Glutamatergic neuron (in vitro differentiated cells): Measurements from ENCODE around the gene ROR1. TPM values are rescaled to one million over a fixed set of nuclear protein-coding genes. Genes with fewer than 3 reads are reported as not detected.
A peak's percentile ranks its signal among the peaks of the same experiment; 100 is the strongest.

ENCODE experiments used
- DNase-seq: peaks from one replicate; pipeline ENCODE4 v3.0.0; 2022
- H3K27ac Mint-ChIP-seq: one replicate; pipeline ENCODE4 v1.8.0; 2020; ENCODE audit warnings: mild to moderate bottlenecking, mixed read lengths, inconsistent platforms; ENCODE audit not compliant: unreplicated experiment
- H3K27me3 Mint-ChIP-seq: one replicate; pipeline ENCODE4 v1.8.0; 2020; ENCODE audit warnings: mild to moderate bottlenecking, moderate library complexity, mixed read lengths, inconsistent platforms; ENCODE audit not compliant: unreplicated experiment
- H3K36me3 Mint-ChIP-seq: one replicate; pipeline ENCODE4 v1.8.0; 2020; ENCODE audit warnings: mild to moderate bottlenecking, mixed read lengths, inconsistent platforms; ENCODE audit not compliant: unreplicated experiment
- H3K4me1 Mint-ChIP-seq: one replicate; pipeline ENCODE4 v1.8.0; 2020; ENCODE audit warnings: mild to moderate bottlenecking, low read depth, mixed read lengths, inconsistent platforms; ENCODE audit not compliant: unreplicated experiment
- H3K4me3 Mint-ChIP-seq: one replicate; pipeline ENCODE4 v1.8.0; 2020; ENCODE audit warnings: mild to moderate bottlenecking, mixed read lengths, inconsistent platforms; ENCODE audit not compliant: unreplicated experiment
- H3K9me3 Mint-ChIP-seq: one replicate; pipeline ENCODE4 v1.8.0; 2020; ENCODE audit warnings: mild to moderate bottlenecking, moderate library complexity, mixed read lengths, inconsistent platforms; ENCODE audit not compliant: unreplicated experiment
- total RNA-seq: library from RNA; stranded (reverse); fragmentation: NEBNext Ultra II Directional; extraction: Animal tissue kit (Norgen Biotek cat#: 25700); gene quantifications from one replicate; pipeline ENCODE4 v1.2.1, GENCODE V29; 2021; ENCODE audit not compliant: unreplicated experiment
- TF ChIP-seq, protein P1 (sequence below): fragments of 200-600 bp; sonication (generic); IDR thresholded peaks from one replicate; pipeline ENCODE4 v1.5.0; 2021; ENCODE audit not compliant: partially characterized antibody, unreplicated experiment

The ROR1 gene
- total RNA-seq, 1 donor from 2014 or later, result 11.3 TPM

DNA sequence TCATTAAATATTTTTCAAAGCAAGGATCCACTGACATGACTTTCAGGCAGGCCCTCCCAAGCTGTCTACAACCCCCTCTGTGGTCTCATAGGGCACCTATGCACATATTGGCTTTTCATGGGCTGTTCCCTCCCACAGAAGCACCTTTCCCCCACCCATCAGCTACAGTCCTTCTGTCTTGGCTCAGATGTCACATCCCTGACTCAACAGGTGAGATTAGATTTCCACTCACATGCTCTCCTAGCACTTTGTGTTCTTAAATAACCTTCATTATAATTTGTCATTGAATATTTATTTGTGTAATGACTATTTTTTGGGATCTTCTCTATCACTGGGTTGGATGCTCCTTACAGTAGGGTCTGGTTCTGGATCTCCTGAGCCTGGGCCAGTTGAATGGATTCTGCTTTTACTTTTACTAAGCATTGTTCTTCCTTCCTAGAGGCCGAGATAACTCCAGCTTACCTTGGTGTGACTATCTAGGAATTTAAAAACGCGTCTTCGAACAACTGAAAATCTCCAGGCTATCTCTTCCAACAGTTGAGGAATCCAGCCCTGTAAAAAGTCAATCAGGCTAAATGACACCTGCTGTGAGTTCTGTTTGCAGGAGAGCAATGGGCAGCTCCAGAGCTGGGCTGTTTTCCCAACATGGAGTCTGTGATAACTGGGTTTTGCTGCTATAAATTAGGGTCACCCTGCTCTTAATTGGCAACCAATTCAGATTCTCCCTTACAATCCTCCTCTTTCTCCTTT is 16.2 kb downstream of the ROR1 start:
- H3K27me3 Mint-ChIP-seq, result peaks cover 1% of the 10 kb centered on the region
- no peak for DNase-seq
- TF ChIP-seq, protein P1, sequence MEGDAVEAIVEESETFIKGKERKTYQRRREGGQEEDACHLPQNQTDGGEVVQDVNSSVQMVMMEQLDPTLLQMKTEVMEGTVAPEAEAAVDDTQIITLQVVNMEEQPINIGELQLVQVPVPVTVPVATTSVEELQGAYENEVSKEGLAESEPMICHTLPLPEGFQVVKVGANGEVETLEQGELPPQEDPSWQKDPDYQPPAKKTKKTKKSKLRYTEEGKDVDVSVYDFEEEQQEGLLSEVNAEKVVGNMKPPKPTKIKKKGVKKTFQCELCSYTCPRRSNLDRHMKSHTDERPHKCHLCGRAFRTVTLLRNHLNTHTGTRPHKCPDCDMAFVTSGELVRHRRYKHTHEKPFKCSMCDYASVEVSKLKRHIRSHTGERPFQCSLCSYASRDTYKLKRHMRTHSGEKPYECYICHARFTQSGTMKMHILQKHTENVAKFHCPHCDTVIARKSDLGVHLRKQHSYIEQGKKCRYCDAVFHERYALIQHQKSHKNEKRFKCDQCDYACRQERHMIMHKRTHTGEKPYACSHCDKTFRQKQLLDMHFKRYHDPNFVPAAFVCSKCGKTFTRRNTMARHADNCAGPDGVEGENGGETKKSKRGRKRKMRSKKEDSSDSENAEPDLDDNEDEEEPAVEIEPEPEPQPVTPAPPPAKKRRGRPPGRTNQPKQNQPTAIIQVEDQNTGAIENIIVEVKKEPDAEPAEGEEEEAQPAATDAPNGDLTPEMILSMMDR, result no peak
- H3K9me3 Mint-ChIP-seq, result peaks cover 6% of the 10 kb centered on the region
- H3K36me3 Mint-ChIP-seq, result no peaks in the 10 kb centered on the region
- peaks cover 51% of the 10 kb centered on the region for H3K4me1 Mint-ChIP-seq
- peak overlapping the region; percentile 55 for H3K4me3 Mint-ChIP-seq
- H3K27ac Mint-ChIP-seq, result peak overlapping the region; percentile 90

DNA sequence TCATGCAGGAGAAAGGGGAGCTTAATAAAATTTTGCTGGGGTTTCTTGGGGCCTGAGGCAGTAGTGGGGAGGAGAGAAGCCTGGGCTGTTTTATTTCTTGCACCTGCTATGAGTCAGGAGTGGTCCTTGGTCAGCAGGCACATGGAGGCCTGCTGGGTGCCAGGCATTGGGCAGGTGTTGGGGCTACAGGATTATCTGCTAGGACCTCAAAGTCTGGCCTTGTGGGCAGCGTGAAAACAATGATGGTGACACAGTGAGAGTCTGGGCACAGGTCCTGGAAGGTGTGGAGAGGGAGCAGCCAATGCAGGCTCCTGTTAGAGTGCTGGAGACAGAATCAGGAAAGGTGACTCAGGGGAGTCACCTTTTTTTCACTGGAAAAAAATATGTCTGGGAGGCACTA is 17.2 kb downstream of the ROR1 start:
- Mint-ChIP-seq H3K4me3 (peak overlapping the region; percentile 55), H3K27ac (peak overlapping the region; percentile 90), H3K27me3 (peaks cover 1% of the 10 kb centered on the region), H3K9me3 (peaks cover 6% of the 10 kb centered on the region), H3K4me1 (peaks cover 52% of the 10 kb centered on the region), H3K36me3 (no peaks in the 10 kb centered on the region)
- DNase-seq, result no peak
- TF ChIP-seq, protein P1, result no peak

DNA sequence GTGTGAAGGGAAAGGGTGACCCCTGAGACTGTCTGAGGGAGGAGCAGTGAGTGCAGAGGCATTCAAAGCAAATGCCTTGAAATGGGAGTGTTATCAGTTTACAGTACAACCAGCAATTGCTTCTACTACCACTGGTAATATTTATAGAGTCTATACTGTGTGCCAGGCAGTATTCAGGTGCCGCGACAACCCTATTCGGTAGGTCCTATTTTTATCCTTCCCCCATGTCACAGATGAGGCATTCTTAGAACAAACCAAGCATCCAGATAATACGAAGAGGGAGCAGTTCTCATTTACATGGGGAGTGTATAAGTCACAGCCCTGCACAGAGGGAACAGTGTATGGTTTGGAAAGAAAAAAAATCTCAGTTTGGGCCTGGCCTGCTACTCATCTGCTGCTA is 18.3 kb downstream of the ROR1 start:
- peaks cover 54% of the 10 kb centered on the region for H3K4me1 Mint-ChIP-seq
- H3K27ac Mint-ChIP-seq, result no peak overlapping the region
- H3K36me3 Mint-ChIP-seq, result no peaks in the 10 kb centered on the region
- H3K9me3 Mint-ChIP-seq, result peaks cover 6% of the 10 kb centered on the region
- TF ChIP-seq, protein P1, result no peak
- no peak for DNase-seq
- no peak overlapping the region for H3K4me3 Mint-ChIP-seq
- no peaks in the 10 kb centered on the region for H3K27me3 Mint-ChIP-seq

DNA sequence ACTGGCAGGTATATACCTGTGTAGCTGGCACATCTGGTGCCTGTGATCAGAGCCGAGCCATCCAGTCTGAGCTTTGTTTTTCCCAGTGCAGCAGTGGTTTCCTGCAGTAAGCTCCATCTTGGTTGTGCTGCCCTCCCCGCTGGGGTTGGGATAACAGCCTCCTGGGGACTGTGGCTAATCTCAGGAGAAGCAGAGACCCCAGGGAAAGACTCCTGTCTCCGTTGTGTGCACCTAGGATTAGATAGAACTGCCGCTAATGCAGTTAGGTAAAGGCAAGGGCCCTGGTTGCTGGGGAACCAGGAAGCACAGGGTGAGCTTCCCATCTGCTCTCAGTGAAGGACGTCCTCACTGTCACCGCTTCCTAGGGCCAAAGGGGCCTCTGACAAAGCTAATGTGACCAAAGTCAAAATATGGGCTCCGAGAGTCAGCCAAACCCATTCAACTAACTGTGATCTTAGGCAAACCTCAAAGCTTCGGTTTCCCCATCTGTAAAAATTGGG is 20.0 kb downstream of the ROR1 start:
- peaks cover 50% of the 10 kb centered on the region for H3K4me1 Mint-ChIP-seq
- no peak overlapping the region for H3K4me3 Mint-ChIP-seq
- H3K27ac Mint-ChIP-seq, result no peak overlapping the region

DNA sequence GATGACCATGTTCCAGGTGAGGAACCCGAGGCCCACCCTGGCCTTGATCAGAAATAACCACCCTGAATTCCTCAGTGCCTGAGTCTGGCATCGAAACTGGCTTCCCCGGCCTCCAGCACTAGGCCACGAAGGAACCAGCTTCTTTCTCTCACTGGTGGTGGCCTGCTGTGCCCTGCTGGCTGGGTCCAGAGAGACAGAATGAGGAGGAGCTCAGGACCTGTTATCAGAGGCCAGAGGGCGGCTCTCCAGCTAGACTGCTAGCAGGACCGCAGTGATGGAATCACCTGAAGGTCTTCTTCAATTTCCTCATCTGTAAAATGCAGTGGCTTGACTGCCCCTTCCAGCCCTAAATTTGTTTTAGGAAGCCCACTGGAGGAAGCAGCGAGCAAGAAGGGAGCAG is 20.5 kb downstream of the ROR1 start:
- H3K4me1 Mint-ChIP-seq, result peaks cover 47% of the 10 kb centered on the region
- no peak overlapping the region for H3K27ac Mint-ChIP-seq
- TF ChIP-seq, protein P1, result no peak
- DNase-seq, result no peak
- H3K9me3 Mint-ChIP-seq, result peaks cover 4% of the 10 kb centered on the region
- H3K36me3 Mint-ChIP-seq, result no peaks in the 10 kb centered on the region
- H3K27me3 Mint-ChIP-seq, result no peaks in the 10 kb centered on the region
- H3K4me3 Mint-ChIP-seq, result no peak overlapping the region

More for the DNA sequence above, 20.0 kb downstream of the ROR1 start:
- DNase-seq, result no peak
- H3K36me3 Mint-ChIP-seq, result no peaks in the 10 kb centered on the region
- peaks cover 6% of the 10 kb centered on the region for H3K9me3 Mint-ChIP-seq
- TF ChIP-seq, protein P1, result no peak
- no peaks in the 10 kb centered on the region for H3K27me3 Mint-ChIP-seq
